CD1c-positive myeloid dendritic cell (primary cell): ENCODE measurements around the gene PHLPP2.
"Not testable (repeated sequence)": the region's sequence is repeated elsewhere in the genome, so short reads cannot be mapped to it uniquely, and the experiment has no call there.

ENCODE experiments used
- DNase-seq: peaks from one replicate; pipeline ENCODE4 v3.0.0-alpha.2; 2016; ENCODE audit errors: extremely low spot score

The PHLPP2 gene

GRCh38 chr16:71623597-71623996, 100.9 kb downstream of the PHLPP2 start:
- no peak for DNase-seq

- DNase-seq: no peak
Measured at GRCh38 chr16:71622088-71622487, 102.4 kb downstream of the PHLPP2 start.

- DNase-seq: no peak
Measured at GRCh38 chr16:71618429-71618828, 106.1 kb downstream of the PHLPP2 start.

- DNase-seq: not testable (repeated sequence)
Measured at GRCh38 chr16:71614956-71615355, 109.5 kb downstream of the PHLPP2 start.

- DNase-seq: peak; percentile 71
Measured at GRCh38 chr16:71610936-71611871, 113.3 kb downstream of the PHLPP2 start.

- no peak for DNase-seq
Measured at GRCh38 chr16:71610447-71610846, 114.1 kb downstream of the PHLPP2 start.

- no peak for DNase-seq
Measured at GRCh38 chr16:71609066-71609465, 115.4 kb downstream of the PHLPP2 start.

GRCh38 chr16:71600822-71601221, 123.7 kb downstream of the PHLPP2 start:
- DNase-seq: no peak

GRCh38 chr16:71598426-71598825, 126.1 kb downstream of the PHLPP2 start:
- not testable (repeated sequence) for DNase-seq

GRCh38 chr16:71595340-71595826, 129.1 kb downstream of the PHLPP2 start:
- not testable (repeated sequence) for DNase-seq
